ENCODE data around the gene KPNA5.

DNA sequence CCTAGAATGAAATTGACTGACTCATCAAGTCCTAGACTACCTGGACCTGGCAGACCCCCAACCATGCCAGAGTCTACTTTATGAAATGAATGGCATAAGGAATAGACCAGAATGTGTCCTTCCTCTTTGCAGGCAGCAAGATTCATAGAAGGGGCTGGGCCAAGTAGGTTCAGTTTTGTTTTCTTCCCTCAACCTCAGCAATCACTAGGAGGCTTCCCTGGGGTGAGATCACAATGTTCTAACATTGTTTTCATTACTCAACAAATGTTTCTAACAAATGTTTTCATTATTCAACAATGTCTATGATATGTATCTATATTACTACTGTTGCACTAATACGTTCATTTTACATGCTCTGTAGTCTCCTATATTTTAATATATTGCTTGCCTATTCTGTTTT is 92.9 kb downstream of the KPNA5 start:
- TF ChIP-seq, protein P1, sequence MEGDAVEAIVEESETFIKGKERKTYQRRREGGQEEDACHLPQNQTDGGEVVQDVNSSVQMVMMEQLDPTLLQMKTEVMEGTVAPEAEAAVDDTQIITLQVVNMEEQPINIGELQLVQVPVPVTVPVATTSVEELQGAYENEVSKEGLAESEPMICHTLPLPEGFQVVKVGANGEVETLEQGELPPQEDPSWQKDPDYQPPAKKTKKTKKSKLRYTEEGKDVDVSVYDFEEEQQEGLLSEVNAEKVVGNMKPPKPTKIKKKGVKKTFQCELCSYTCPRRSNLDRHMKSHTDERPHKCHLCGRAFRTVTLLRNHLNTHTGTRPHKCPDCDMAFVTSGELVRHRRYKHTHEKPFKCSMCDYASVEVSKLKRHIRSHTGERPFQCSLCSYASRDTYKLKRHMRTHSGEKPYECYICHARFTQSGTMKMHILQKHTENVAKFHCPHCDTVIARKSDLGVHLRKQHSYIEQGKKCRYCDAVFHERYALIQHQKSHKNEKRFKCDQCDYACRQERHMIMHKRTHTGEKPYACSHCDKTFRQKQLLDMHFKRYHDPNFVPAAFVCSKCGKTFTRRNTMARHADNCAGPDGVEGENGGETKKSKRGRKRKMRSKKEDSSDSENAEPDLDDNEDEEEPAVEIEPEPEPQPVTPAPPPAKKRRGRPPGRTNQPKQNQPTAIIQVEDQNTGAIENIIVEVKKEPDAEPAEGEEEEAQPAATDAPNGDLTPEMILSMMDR (IDR thresholded peaks at IDR 0.05; ENCODE audit: low read depth, low read length) = no peak
- TF ChIP-seq MYC (IDR thresholded peaks at IDR 0.05; ENCODE audit: low read depth, low read length) (no peak), POLR2A (IDR thresholded peaks at IDR 0.05; ENCODE audit: extremely low read depth, insufficient read length) (no peak)

All from NB4 (cell line).